KBM-7 (cell line): ENCODE measurements around the gene UNC93A.

ENCODE experiments used
- DNase-seq: peaks from one replicate; pipeline ENCODE4 v3.0.0-alpha.2; 2015
- in situ Hi-C: fragments of 300-500 bp; cut with MboI; formaldehyde crosslinking; loops from 2 replicates; pipeline ENCODE4 v1.14.3; 2020; ENCODE audit warnings: low sequenced_read_pairs, low pct_unique_long_range_greater_than_20kb, mixed read lengths

UNC93A gene

GRCh38 chr6:167291623-167292300 is 647 bp downstream of the UNC93A start:
- in situ Hi-C loops, result no loop called here
- DNase-seq, result no peak

GRCh38 chr6:167292301-167293087 is 1.4 kb downstream of the UNC93A start:
- no peak for DNase-seq
- in situ Hi-C loops, result no loop called here

- in situ Hi-C loops, result no loop called here
- no peak for DNase-seq
Observed at GRCh38 chr6:167293088-167293589, 2.0 kb downstream of the UNC93A start.

- no peak for DNase-seq
- in situ Hi-C loops, result no loop called here
Observed at GRCh38 chr6:167293590-167294091, 2.5 kb downstream of the UNC93A start.

- DNase-seq, result no peak
- in situ Hi-C loops, result no loop called here
Observed at GRCh38 chr6:167294241-167294640, 3.1 kb downstream of the UNC93A start.

- DNase-seq, result no peak
- in situ Hi-C loops, result no loop called here
Observed at GRCh38 chr6:167294651-167295494, 3.8 kb downstream of the UNC93A start.

GRCh38 chr6:167295495-167296292 is 4.6 kb downstream of the UNC93A start:
- in situ Hi-C loops, result no loop called here
- no peak for DNase-seq

- DNase-seq, result no peak
- in situ Hi-C loops, result no loop called here
Observed at GRCh38 chr6:167296293-167296690, 5.2 kb downstream of the UNC93A start.

GRCh38 chr6:167296902-167297301 is 5.8 kb downstream of the UNC93A start:
- DNase-seq, result no peak
- in situ Hi-C loops, result no loop called here

- in situ Hi-C loops, result no loop called here
- DNase-seq, result no peak
Observed at GRCh38 chr6:167298127-167298526, 7.0 kb downstream of the UNC93A start.

- no peak for DNase-seq
- in situ Hi-C loops, result no loop called here
Observed at GRCh38 chr6:167299641-167300308, 8.7 kb downstream of the UNC93A start.

GRCh38 chr6:167300902-167301777 is 10.0 kb downstream of the UNC93A start:
- DNase-seq, result no peak
- in situ Hi-C loops, result no loop called here

GRCh38 chr6:167302074-167302473 is 11.0 kb downstream of the UNC93A start:
- no peak for DNase-seq
- in situ Hi-C loops, result no loop called here

- no peak for DNase-seq
- in situ Hi-C loops, result no loop called here
Observed at GRCh38 chr6:167302796-167303195, 11.7 kb downstream of the UNC93A start.

GRCh38 chr6:167303675-167304625 is 12.8 kb downstream of the UNC93A start:
- no peak for DNase-seq

GRCh38 chr6:167304912-167305311 is 13.8 kb downstream of the UNC93A start:
- in situ Hi-C loops, result no loop called here
- no peak for DNase-seq

More at GRCh38 chr6:167303675-167304625, 12.8 kb downstream of the UNC93A start:
- in situ Hi-C loops, result no loop called here
